ENCODE results near the gene DYRK1A.

DNA sequence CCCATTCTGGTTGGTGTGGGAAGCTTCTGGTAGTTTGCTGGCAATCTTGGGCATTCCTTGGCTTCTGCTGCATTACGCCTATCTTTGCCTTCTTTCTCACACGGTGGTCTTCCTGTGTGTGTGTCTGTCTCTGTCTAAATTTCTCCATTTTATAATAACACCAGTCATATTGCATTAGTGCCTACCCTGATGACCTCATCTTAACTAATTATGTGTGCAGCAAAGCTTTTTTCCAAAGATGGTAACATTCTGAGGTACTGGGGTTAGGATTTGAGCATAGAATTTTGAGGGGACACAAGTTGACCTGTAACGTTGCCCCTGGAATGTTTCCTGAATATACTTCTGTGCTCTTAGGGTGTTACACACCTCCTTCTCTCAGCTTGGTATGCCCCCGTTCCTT is 77.1 kb downstream of the DYRK1A start:
- TF ChIP-seq CTCF (IDR thresholded peaks at IDR 0.05 in 2 of 3, conservative IDR thresholded peaks at IDR 0.05 in 1 of 3; ENCODE audit: borderline replicate concordance in 1 of 3, insufficient read depth in 1 of 3, low read depth in 2 of 3, low read length in 2 of 3) (no peak), RAD21 (IDR thresholded peaks at IDR 0.05; ENCODE audit: low read depth) (no peak), POLR2A (IDR thresholded peaks at IDR 0.05; ENCODE audit: borderline replicate concordance, extremely low read depth, insufficient read depth, insufficient read length) (no peak), SIN3A (IDR thresholded peaks at IDR 0.05; ENCODE audit: low read depth) (no peak), ATF3 (IDR thresholded peaks at IDR 0.05) (no peak), REST (IDR thresholded peaks at IDR 0.05; ENCODE audit: low read depth) (no peak)
